H9 (cell line): ENCODE data around the gene LIN54. TPM values are rescaled to one million over a fixed set of nuclear protein-coding genes. Genes with fewer than 3 reads are reported as not detected.

Experiments used
- DNase-seq: peaks from one replicate; pipeline ENCODE4 v3.0.0-alpha.2; 2017
- H2AFZ ChIP-seq: one replicate; pipeline ENCODE4 v1.6.1; 2013; ENCODE audit warnings: mild to moderate bottlenecking, low read length, control low read depth, moderate library complexity
- H2AK5ac ChIP-seq: 2 replicates; pipeline ENCODE4 v1.6.1; 2013; ENCODE audit warnings: low read length, control low read depth, mixed read lengths; ENCODE audit not compliant: insufficient read length
- H2BK120ac ChIP-seq: one replicate; pipeline ENCODE4 v1.6.1; 2013; ENCODE audit warnings: low read depth, mild to moderate bottlenecking, low read length, control low read depth, inconsistent platforms; ENCODE audit not compliant: poor library complexity, severe bottlenecking
- H2BK12ac ChIP-seq: 2 replicates; pipeline ENCODE4 v1.6.1; 2013; ENCODE audit warnings: low read length, control low read depth, mixed read lengths, low read depth; ENCODE audit not compliant: insufficient read length
- H2BK15ac ChIP-seq: 2 replicates; pipeline ENCODE4 v1.6.1; 2013; ENCODE audit warnings: low read depth, low read length, control low read depth
- H2BK20ac ChIP-seq: one replicate; pipeline ENCODE4 v1.6.1; 2013; ENCODE audit warnings: low read depth, mild to moderate bottlenecking, low read length, control low read depth, inconsistent platforms; ENCODE audit not compliant: poor library complexity, severe bottlenecking
- H2BK5ac ChIP-seq: 2 replicates; pipeline ENCODE4 v1.6.1; 2013; ENCODE audit warnings: low read length, control low read depth, mixed read lengths; ENCODE audit not compliant: insufficient read length
- H3K14ac ChIP-seq: 2 replicates; pipeline ENCODE4 v1.6.1; 2013; ENCODE audit warnings: low read length, control low read depth; ENCODE audit not compliant: insufficient read depth
- H3K18ac ChIP-seq: 2 replicates; pipeline ENCODE4 v1.6.1; 2013; ENCODE audit warnings: low read depth, mild to moderate bottlenecking, mixed read lengths, low read length, control low read depth; ENCODE audit not compliant: insufficient read length
- H3K23ac ChIP-seq: 2 replicates; pipeline ENCODE4 v1.6.1; 2013; ENCODE audit warnings: low read length, control low read depth, mixed read lengths, low read depth; ENCODE audit not compliant: insufficient read length
- H3K23me2 ChIP-seq: 2 replicates; pipeline ENCODE4 v1.6.1; 2013; ENCODE audit warnings: low read depth, mild to moderate bottlenecking, mixed read lengths, low read length, control low read depth; ENCODE audit not compliant: insufficient read length, poor library complexity, severe bottlenecking
- H3K27ac ChIP-seq: 2 replicates; pipeline ENCODE4 v1.5.1; 2013; ENCODE audit warnings: low read length, control low read depth, mixed read lengths, low read depth; ENCODE audit not compliant: insufficient read length
- H3K27me3 ChIP-seq: 2 replicates; pipeline ENCODE4 v1.6.1; 2013; ENCODE audit warnings: low read length, control low read depth, inconsistent platforms; ENCODE audit not compliant: insufficient read depth
- H3K4ac ChIP-seq: 2 replicates; pipeline ENCODE4 v1.6.1; 2013; ENCODE audit warnings: low read depth, mild to moderate bottlenecking, control low read depth, inconsistent platforms, low read length, moderate library complexity
- H3K4me1 ChIP-seq: 2 replicates; pipeline ENCODE4 v1.6.1; 2013; ENCODE audit warnings: low read length, control low read depth, inconsistent platforms; ENCODE audit not compliant: insufficient read depth
- H3K4me2 ChIP-seq: 2 replicates; pipeline ENCODE4 v1.6.1; 2013; ENCODE audit warnings: low read length, control low read depth, mixed read lengths; ENCODE audit not compliant: insufficient read length, insufficient read depth
- H3K56ac ChIP-seq: 2 replicates; pipeline ENCODE4 v1.6.1; 2013; ENCODE audit warnings: low read depth, mild to moderate bottlenecking, mixed read lengths, low read length, control low read depth; ENCODE audit not compliant: insufficient read length
- H3K79me1 ChIP-seq: 2 replicates; pipeline ENCODE4 v1.6.1; 2013; ENCODE audit warnings: low read depth, mild to moderate bottlenecking, moderate library complexity, low read length, control low read depth, inconsistent platforms; ENCODE audit not compliant: insufficient read depth, poor library complexity, severe bottlenecking
- H3K79me2 ChIP-seq: 2 replicates; pipeline ENCODE4 v1.6.1; 2013; ENCODE audit warnings: low read length, control low read depth, inconsistent platforms; ENCODE audit not compliant: insufficient read depth
- H3K9ac ChIP-seq: 2 replicates; pipeline ENCODE4 v1.6.1; 2013; ENCODE audit warnings: low read length, control low read depth, mixed read lengths; ENCODE audit not compliant: insufficient read length; ENCODE audit errors: extremely low read depth
- H3K9me3 ChIP-seq: one replicate; pipeline ENCODE4 v1.6.1; 2013; ENCODE audit warnings: low read depth, low read length, inconsistent platforms; ENCODE audit not compliant: control insufficient read depth
- H3T11ph ChIP-seq: one replicate; pipeline ENCODE4 v1.6.1; 2013; ENCODE audit warnings: mild to moderate bottlenecking, low read length, control low read depth, inconsistent platforms
- H4K20me1 ChIP-seq: one replicate; pipeline ENCODE4 v1.6.1; 2013; ENCODE audit not compliant: control insufficient read depth, insufficient read length, insufficient read depth
- H4K5ac ChIP-seq: 2 replicates; pipeline ENCODE4 v1.6.1; 2013; ENCODE audit warnings: low read depth, mild to moderate bottlenecking, mixed read lengths, low read length, control low read depth; ENCODE audit not compliant: insufficient read length
- H4K8ac ChIP-seq: replicated peaks from 2 replicates; pipeline ENCODE4 v1.6.1; 2013; ENCODE audit warnings: low read length, control low read depth, mixed read lengths, low read depth; ENCODE audit not compliant: insufficient read length
- H4K91ac ChIP-seq: 2 replicates; pipeline ENCODE4 v1.6.1; 2013; ENCODE audit warnings: low read depth, mild to moderate bottlenecking, moderate library complexity, mixed read lengths, low read length, control low read depth; ENCODE audit not compliant: insufficient read length
- H3K27ac Mint-ChIP-seq, 3 experiments: 2 replicates in 2 of 3; 3 replicates in 1 of 3; pipeline ENCODE4 v1.8.0; 2020 to 2021; ENCODE audit warnings: mixed read lengths in 3 of 3, mild to moderate bottlenecking in 1 of 3, moderate library complexity in 1 of 3
- H3K27me3 Mint-ChIP-seq: 2 replicates; pipeline ENCODE4 v1.8.0; 2021; ENCODE audit warnings: low read depth, mild to moderate bottlenecking, moderate library complexity, mixed read lengths
- H3K36me3 Mint-ChIP-seq, 3 experiments: 2 replicates in 2 of 3; 3 replicates in 1 of 3; pipeline ENCODE4 v1.8.0; 2020 to 2021; ENCODE audit warnings: low read depth in 3 of 3, mixed read lengths in 3 of 3; ENCODE audit not compliant: insufficient read depth in 1 of 3
- H3K4me1 Mint-ChIP-seq, 2 experiments: 2 replicates each; pipeline ENCODE4 v1.8.0; 2020; ENCODE audit warnings: mixed read lengths in 2 of 2
- H3K4me3 Mint-ChIP-seq, 2 experiments: 2 replicates in 1 of 2; 3 replicates in 1 of 2; pipeline ENCODE4 v1.8.0; 2020 to 2021; ENCODE audit warnings: mild to moderate bottlenecking in 2 of 2, mixed read lengths in 2 of 2, moderate library complexity in 1 of 2
- H3K9me3 Mint-ChIP-seq, 2 experiments: 2 replicates in 1 of 2; 3 replicates in 1 of 2; pipeline ENCODE4 v1.8.0; 2020; ENCODE audit warnings: mild to moderate bottlenecking in 2 of 2, mixed read lengths in 2 of 2, moderate library complexity in 1 of 2
- WGBS: extraction: QIAGEN DNeasy Blood & Tissue Kit; methylation state at CpG from one replicate; pipeline ENCODE4 v1.1.7; 2013; ENCODE audit warnings: missing lambda C conversion rate, low lambda C conversion rate, mixed read lengths; ENCODE audit not compliant: insufficient read length; ENCODE audit errors: extremely low coverage; 5-methylcytosine and 5-hydroxymethylcytosine counted together
- total RNA-seq: library from RNA; stranded (reverse); gene quantifications from 2 replicates; pipeline ENCODE4 v1.2.1, GENCODE V29; 2021
- TF ChIP-seq, protein P1 (sequence below): fragments of 200-600 bp; sonication (generic); conservative IDR thresholded peaks from 3 replicates; pipeline ENCODE4 v1.8.0; 2021; ENCODE audit warnings: antibody characterized with exemption, mild to moderate bottlenecking

Gene LIN54
- total RNA-seq, 1 experiment from 2014 or later: 16.3 TPM

- H3K18ac ChIP-seq: peak within 1 kb of the TSS; percentile 96
- no peak within 1 kb of the TSS for H3K56ac ChIP-seq
- peak within 1 kb of the TSS; percentile 87 for H3K9ac ChIP-seq
- no peak within 1 kb of the TSS for H3K4ac ChIP-seq
- DNase-seq: peak; percentile 97
- H3K27me3 ChIP-seq: no peaks in the 10 kb centered on the region
- Mint-ChIP-seq H3K4me3 (peak within 1 kb of the TSS; percentile 90 to 95), H3K36me3 (peaks cover 12 to 26% (median 20%) of the 10 kb centered on the region in 3 experiments; a peak in 6 of 7 replicates), H3K9me3 (no peaks in the 10 kb centered on the region), H3K27me3 (no peaks in the 10 kb centered on the region), H3K4me1 (peaks cover 11 to 29% of the 10 kb centered on the region in 2 experiments), H3K27ac (peak within 1 kb of the TSS; percentile 96 to 99 (median 97))
- no CpG with 5 or more reads among the region's 71 CpGs for WGBS
- H3K27ac ChIP-seq: peak within 1 kb of the TSS; percentile 74
- no peak within 1 kb of the TSS for H2BK15ac ChIP-seq
- H2AK5ac ChIP-seq: no peak within 1 kb of the TSS
- no peak within 1 kb of the TSS for H2BK20ac ChIP-seq
- peaks cover 6% of the 10 kb centered on the region for H3K23me2 ChIP-seq
- no peaks in the 10 kb centered on the region for H4K20me1 ChIP-seq
- no peak within 1 kb of the TSS for H3T11ph ChIP-seq
- no peaks in the 10 kb centered on the region; the same call in 1 of the 2 replicates for H3K4me1 ChIP-seq
- TF ChIP-seq, protein P1, sequence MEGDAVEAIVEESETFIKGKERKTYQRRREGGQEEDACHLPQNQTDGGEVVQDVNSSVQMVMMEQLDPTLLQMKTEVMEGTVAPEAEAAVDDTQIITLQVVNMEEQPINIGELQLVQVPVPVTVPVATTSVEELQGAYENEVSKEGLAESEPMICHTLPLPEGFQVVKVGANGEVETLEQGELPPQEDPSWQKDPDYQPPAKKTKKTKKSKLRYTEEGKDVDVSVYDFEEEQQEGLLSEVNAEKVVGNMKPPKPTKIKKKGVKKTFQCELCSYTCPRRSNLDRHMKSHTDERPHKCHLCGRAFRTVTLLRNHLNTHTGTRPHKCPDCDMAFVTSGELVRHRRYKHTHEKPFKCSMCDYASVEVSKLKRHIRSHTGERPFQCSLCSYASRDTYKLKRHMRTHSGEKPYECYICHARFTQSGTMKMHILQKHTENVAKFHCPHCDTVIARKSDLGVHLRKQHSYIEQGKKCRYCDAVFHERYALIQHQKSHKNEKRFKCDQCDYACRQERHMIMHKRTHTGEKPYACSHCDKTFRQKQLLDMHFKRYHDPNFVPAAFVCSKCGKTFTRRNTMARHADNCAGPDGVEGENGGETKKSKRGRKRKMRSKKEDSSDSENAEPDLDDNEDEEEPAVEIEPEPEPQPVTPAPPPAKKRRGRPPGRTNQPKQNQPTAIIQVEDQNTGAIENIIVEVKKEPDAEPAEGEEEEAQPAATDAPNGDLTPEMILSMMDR: 0 out of 3 replicates have a peak, but pooled peaks have one; percentile 8
- peak within 1 kb of the TSS; percentile 97 for H3K14ac ChIP-seq
- H2AFZ ChIP-seq: no peak within 1 kb of the TSS
- H3K23ac ChIP-seq: no peak within 1 kb of the TSS
- peak within 1 kb of the TSS; percentile 32 for H2BK5ac ChIP-seq
- H4K91ac ChIP-seq: no peak within 1 kb of the TSS
- peaks cover 3% of the 10 kb centered on the region for H3K79me1 ChIP-seq
- peak within 1 kb of the TSS; percentile 87 for H3K4me2 ChIP-seq
- no peak within 1 kb of the TSS for H4K5ac ChIP-seq
- no peaks in the 10 kb centered on the region for H3K9me3 ChIP-seq
- H2BK12ac ChIP-seq: no peak within 1 kb of the TSS
- no peak within 1 kb of the TSS for H2BK120ac ChIP-seq
- peaks cover 15% of the 10 kb centered on the region; the same call in 1 of the 2 replicates for H3K79me2 ChIP-seq
- H4K8ac ChIP-seq: no peak within 1 kb of the TSS
Observed at GRCh38 chr4:82890901-82891706, 119.5 kb downstream of the LIN54 start, which contains the start of gene SEC31A. TSS of gene SEC31A (minus strand) at chr4:82891153. CDS start at chr4:82881936, 9,217 bp downstream.
